ENCODE data around the gene POLR3K. TPM values are rescaled to one million over a fixed set of nuclear protein-coding genes. Genes with fewer than 3 reads are reported as not detected.
A peak's percentile ranks its signal among the peaks of the same experiment; 100 is the strongest.
"Not testable (repeated sequence)": the region's sequence is repeated elsewhere in the genome, so short reads cannot be mapped to it uniquely, and the experiment has no call there.

POLR3K gene
- total RNA-seq, 1 experiment from 2014 or later: 30.2 TPM

- POLR2A ChIA-PET (ENCODE audit: unreplicated experiment): no interaction called here
These were observed 14.2 kb downstream of the POLR3K start for GRCh38 chr16:38941-39892.

DNA sequence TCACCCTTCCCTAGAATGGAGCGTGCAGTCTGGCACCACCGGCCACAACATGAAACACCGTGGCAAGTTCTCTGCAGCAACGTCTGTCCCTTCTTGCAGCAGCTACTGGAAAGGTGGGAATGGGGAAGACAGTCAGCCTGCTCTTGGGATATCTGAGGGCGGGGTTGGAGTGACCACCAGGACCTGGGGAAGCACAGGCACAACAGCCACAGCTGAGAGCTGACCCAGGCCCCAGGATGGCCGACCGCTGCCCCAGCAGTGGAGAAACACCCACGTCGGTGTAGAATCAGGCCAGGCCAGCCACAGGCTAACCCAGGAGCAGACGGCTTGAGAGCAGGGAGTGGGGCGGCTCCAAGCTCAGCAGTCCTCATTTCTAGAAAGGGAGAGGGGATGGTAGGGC, 15.2 kb downstream of the POLR3K start:
- H3K4me1 ChIP-seq (ENCODE audit: insufficient read depth, low read length); H2AFZ ChIP-seq (ENCODE audit: low read length); CTCF ChIA-PET; H3K4me2 ChIP-seq (ENCODE audit: low read length); intact Hi-C loops (cut with micrococcal nuclease); BruUV-seq (replicated peaks); H3K9me3 ChIP-seq (ENCODE audit: low read length); H3K79me2 ChIP-seq (ENCODE audit: low read length); H3K36me3 ChIP-seq (ENCODE audit: low read depth, low read length); H3K27ac ChIP-seq (ENCODE audit: low read length); H3K9me2 ChIP-seq (replicated peaks; ENCODE audit: low read length); POLR2A ChIA-PET (ENCODE audit: unreplicated experiment); H3K9ac ChIP-seq (ENCODE audit: low read length); H3K4me3 ChIP-seq (ENCODE audit: low read length); H3F3A ChIP-seq (ENCODE audit: low read length, unreplicated experiment); H4K20me1 ChIP-seq (ENCODE audit: low read length); DNase-seq; ATAC-seq; H3K27me3 ChIP-seq (ENCODE audit: low read length): not testable (repeated sequence)

More at GRCh38 chr16:38941-39892, 14.2 kb downstream of the POLR3K start:
- no TSS peak for BruUV-seq (replicated peaks)
- Histone ChIP-seq H3K79me2 (ENCODE audit: low read length) (no peaks in the 10 kb centered on the region), H4K20me1 (ENCODE audit: low read length) (no peaks in the 10 kb centered on the region), H3K27ac (ENCODE audit: low read length) (0 out of 2 replicates have a peak overlapping the region, but pooled peaks have one; percentile 30), H3K4me3 (ENCODE audit: low read length) (no peak overlapping the region), H2AFZ (ENCODE audit: low read length) (no peak overlapping the region), H3K27me3 (ENCODE audit: low read length) (no peaks in the 10 kb centered on the region), H3K36me3 (ENCODE audit: low read depth, low read length) (peaks cover under 1% of the 10 kb centered on the region; the same call in 1 of the 2 replicates), H3K9me2 (replicated peaks; ENCODE audit: low read length) (no peaks in the 10 kb centered on the region), H3F3A (ENCODE audit: low read length, unreplicated experiment) (no peaks in the 10 kb centered on the region), H3K4me1 (ENCODE audit: insufficient read depth, low read length) (peaks cover 5% of the 10 kb centered on the region; the same call in 1 of the 2 replicates), H3K4me2 (ENCODE audit: low read length) (no peak overlapping the region), H3K9ac (ENCODE audit: low read length) (no peak overlapping the region), H3K9me3 (ENCODE audit: low read length) (no peaks in the 10 kb centered on the region)
- intact Hi-C loops (cut with micrococcal nuclease): no loop called here
- ATAC-seq: peak; percentile 33
- no peak for TF ChIP-seq CTCF (conservative IDR thresholded peaks at IDR 0.05; ENCODE audit: low read depth, low read length)
- TF ChIP-seq EZH2phosphoT487 (IDR thresholded peaks at IDR 0.05; ENCODE audit: borderline replicate concordance, low read length): no peak
- no peak for TF ChIP-seq EZH2 (IDR thresholded peaks at IDR 0.05; ENCODE audit: low read length, unreplicated experiment)
- CTCF ChIA-PET: no interaction called here
- peak; percentile 34 for DNase-seq

DNA sequence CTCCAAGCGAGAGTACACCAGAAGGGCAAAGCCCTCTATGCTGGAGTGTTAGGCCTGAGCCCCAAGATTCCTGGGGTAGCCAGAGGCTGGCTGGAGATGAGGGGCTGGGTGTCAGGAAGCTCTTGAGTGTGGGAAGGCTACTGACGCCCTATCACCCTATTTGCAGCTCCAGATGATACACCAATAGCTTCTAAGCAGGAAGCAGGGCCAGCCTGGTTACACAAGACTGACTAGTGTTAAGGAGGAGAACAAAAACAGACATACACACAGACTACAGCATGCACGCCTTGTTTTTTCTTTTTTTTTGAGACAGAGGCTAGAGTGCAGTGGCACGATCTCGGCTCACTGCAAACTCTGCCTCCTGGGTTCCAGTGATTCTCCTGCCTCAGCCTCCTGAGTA, 15.9 kb downstream of the POLR3K start:
- TF ChIP-seq EZH2phosphoT487 (IDR thresholded peaks at IDR 0.05; ENCODE audit: borderline replicate concordance, low read length) (no peak), CTCF (conservative IDR thresholded peaks at IDR 0.05; ENCODE audit: low read depth, low read length) (no peak), EZH2 (IDR thresholded peaks at IDR 0.05; ENCODE audit: low read length, unreplicated experiment) (no peak)

More for the DNA sequence above, 15.9 kb downstream of the POLR3K start:
- Histone ChIP-seq H3K27me3 (ENCODE audit: low read length) (no peaks in the 10 kb centered on the region), H3K4me3 (ENCODE audit: low read length) (no peak overlapping the region), H3K4me2 (ENCODE audit: low read length) (no peak overlapping the region), H3K9me3 (ENCODE audit: low read length) (no peaks in the 10 kb centered on the region), H3K9me2 (replicated peaks; ENCODE audit: low read length) (no peaks in the 10 kb centered on the region), H2AFZ (ENCODE audit: low read length) (no peak overlapping the region), H3K36me3 (ENCODE audit: low read depth, low read length) (no peaks in the 10 kb centered on the region; the same call in 1 of the 2 replicates), H3K4me1 (ENCODE audit: insufficient read depth, low read length) (peaks cover 5% of the 10 kb centered on the region; the same call in 1 of the 2 replicates), H3K27ac (ENCODE audit: low read length) (no peak overlapping the region), H3F3A (ENCODE audit: low read length, unreplicated experiment) (no peaks in the 10 kb centered on the region), H3K9ac (ENCODE audit: low read length) (no peak overlapping the region), H4K20me1 (ENCODE audit: low read length) (no peaks in the 10 kb centered on the region), H3K79me2 (ENCODE audit: low read length) (no peaks in the 10 kb centered on the region)
- ChIA-PET CTCF (no interaction called here), POLR2A (ENCODE audit: unreplicated experiment) (no interaction called here)
- intact Hi-C loops (cut with micrococcal nuclease): no loop called here
- no peak for ATAC-seq
- no TSS peak for BruUV-seq (replicated peaks)
- DNase-seq: no peak

Measured in PC-3 (cell line).